K562 (cell line): ENCODE results near the gene DDX50. TPM values are rescaled to one million over a fixed set of nuclear protein-coding genes. Genes with fewer than 3 reads are reported as not detected.
A peak's percentile ranks its signal among the peaks of the same experiment; 100 is the strongest.

Source experiments
- ATAC-seq: fragments of 200-7000 bp; cut with Tn5 transposase; 3 replicates; pipeline ENCODE4 v1.9.1; 2020; ENCODE audit warnings: moderate library complexity
- BruUV-seq: library from RNA; stranded (reverse); fragments of 400-500 nt; replicated peaks from 2 replicates; lab custom pipeline; 2021; lab: Mats Ljungman, UMichigan
- CTCF ChIA-PET: fragments of 300-600 bp; formaldehyde crosslinking; extraction: SDS; loops from one replicate; lab custom pipeline; 2021; ENCODE audit warnings: low intra/inter-chr PET ratio; lab: Yijun Ruan, JAX
- POLR2A ChIA-PET: fragments of 300-600, 350-650 bp; sonication (Branson Sonifier 250); formaldehyde crosslinking; extraction: SDS; loops from one replicate; lab custom pipeline; 2021; ENCODE audit warnings: antibody characterized with exemption, inconsistent platforms; lab: Yijun Ruan, JAX
- DNase-seq, 4 experiments: peaks; one replicate each; pipeline versions ENCODE4 v3.0.0 to v3.0.0-alpha.2; 2011 to 2018; ENCODE audit warnings: low spot score in 3 of 4, mixed read lengths in 3 of 4; ENCODE audit errors: extremely low read depth in 1 of 4
- FAIRE-seq: peaks from 2 replicates; lab custom pipeline; 2011; peaks lifted over from hg19 to GRCh38; lab: Jason Lieb, UNC
- H2AFZ ChIP-seq: 2 replicates; pipeline ENCODE4 v1.6.0; 2011; ENCODE audit warnings: low read depth, low read length, control low read depth, inconsistent platforms
- H3K27ac ChIP-seq: fragments of 200-600 bp; 3 replicates; pipeline ENCODE4 v1.8.0; 2011; ENCODE audit warnings: low read depth, mild to moderate bottlenecking, control low read depth, inconsistent platforms, low read length, moderate library complexity, mixed read lengths; ENCODE audit errors: extremely low read depth
- H3K27me3 ChIP-seq, 2 experiments: fragments of 300-600 bp in 1 of 2; 2 replicates in 1 of 2; 3 replicates in 1 of 2; pipeline versions ENCODE4 v1.6.0 to v1.8.0; 2011; ENCODE audit warnings: inconsistent platforms in 2 of 2, low read length in 2 of 2, mild to moderate bottlenecking in 1 of 2, mixed read lengths in 1 of 2, moderate library complexity in 1 of 2; ENCODE audit not compliant: control insufficient read depth in 2 of 2, insufficient read depth in 2 of 2
- H3K36me3 ChIP-seq: fragments of 300-600 bp; 3 replicates; pipeline ENCODE4 v1.8.0; 2011; ENCODE audit warnings: mild to moderate bottlenecking, low read length, inconsistent platforms; ENCODE audit not compliant: control insufficient read depth, insufficient read depth
- H3K4me1 ChIP-seq, 2 experiments: fragments of 200-600 bp in 1 of 2; replicated peaks in 1 of 2; 2 replicates in 1 of 2; 3 replicates in 1 of 2; pipeline versions ENCODE4 v1.5.1 to v1.8.0; 2011; ENCODE audit warnings: inconsistent platforms in 2 of 2, low read length in 2 of 2, mild to moderate bottlenecking in 1 of 2, mixed read lengths in 1 of 2, moderate library complexity in 1 of 2; ENCODE audit not compliant: control insufficient read depth in 2 of 2, insufficient read depth in 2 of 2
- H3K4me2 ChIP-seq: 2 replicates; pipeline ENCODE4 v1.6.1; 2011; ENCODE audit warnings: low read length, control low read depth, inconsistent platforms, mixed read lengths; ENCODE audit not compliant: insufficient read depth
- H3K4me3 ChIP-seq: fragments of 200-600 bp; sonication (generic), shearing (Covaris generic); 2 replicates; pipeline ENCODE4 v1.5.1; 2016; ENCODE audit warnings: control low read depth, inconsistent platforms
- H3K79me2 ChIP-seq: fragments of 200-600 bp; 3 replicates; pipeline ENCODE4 v1.8.0; 2011; ENCODE audit warnings: low read length, inconsistent platforms; ENCODE audit not compliant: control insufficient read depth, insufficient read depth
- H3K9ac ChIP-seq, 2 experiments: 2 replicates each; pipeline versions ENCODE4 v1.6.0 to v1.6.1; 2011; ENCODE audit warnings: low read depth in 2 of 2, low read length in 2 of 2, control low read depth in 1 of 2, inconsistent platforms in 1 of 2, mild to moderate bottlenecking in 1 of 2, mixed read lengths in 1 of 2; ENCODE audit not compliant: insufficient read depth in 1 of 2
- H3K9me1 ChIP-seq: one replicate; pipeline ENCODE4 v1.6.0; 2011; ENCODE audit warnings: inconsistent platforms, mild to moderate bottlenecking, low read length, moderate library complexity; ENCODE audit not compliant: control insufficient read depth, insufficient read depth
- H3K9me3 ChIP-seq: replicated peaks from 2 replicates; pipeline ENCODE4 v1.5.1; 2011; ENCODE audit warnings: low read depth, low read length, inconsistent platforms; ENCODE audit not compliant: control insufficient read depth, insufficient read depth
- H4K20me1 ChIP-seq: replicated peaks from 2 replicates; pipeline ENCODE4 v1.6.1; 2011; ENCODE audit warnings: low read length, inconsistent platforms, mixed read lengths; ENCODE audit not compliant: control insufficient read depth, insufficient read depth
- LEF1 ChIP-seq: fragments of 450-650 bp; IDR thresholded peaks from 2 replicates; pipeline ENCODE4 v1.6.1; 2016; ENCODE audit warnings: mild to moderate bottlenecking
- PKNOX1 ChIP-seq: fragments of 450-650 bp; IDR thresholded peaks from 2 replicates; pipeline ENCODE4 v1.6.1; 2016
- ZFPM2 ChIP-seq: fragments of 250-450 bp; sonication (Bioruptor Pico); IDR thresholded peaks from 2 replicates; pipeline ENCODE4 v1.5.1; 2022; ENCODE audit warnings: mild to moderate bottlenecking
- WGBS: fragments of 100-300 bp; shearing (Covaris generic); methylation state at CpG from one replicate; pipeline ENCODE4 v1.1.6; 2016; ENCODE audit warnings: low coverage, mixed read lengths; ENCODE audit not compliant: insufficient coverage; ENCODE audit errors: missing lambda C conversion rate; 5-methylcytosine and 5-hydroxymethylcytosine counted together
- in situ Hi-C: fragments of 300-500 bp; cut with MboI; formaldehyde crosslinking; loops from 4 replicates; pipeline ENCODE4 v1.15.0; 2018; ENCODE audit warnings: inconsistent platforms, mixed read lengths
- intact Hi-C: fragments of 100-400 bp; cut with micrococcal nuclease; formaldehyde crosslinking; loops from 2 replicates; pipeline ENCODE4 v1.14.2; 2022
- polyA plus RNA-seq, 8 experiments: library from polyadenylated mRNA; depleted of rRNA in 4 of 8; stranded (reverse) in 5 of 8; unstranded in 3 of 8; fragments of >200 nt; fragmentation: Nextera tagmentation in 2 of 8; fragmentation: Illumina TruSeq in 1 of 8; extraction: Ambion mirVana in 2 of 8; extraction: Trizol in 1 of 8; gene quantifications; 2 replicates each; pipeline versions ENCODE4 v1.2.1 to v1.2.3, GENCODE V29; 2011 to 2014; ENCODE audit warnings: inconsistent platforms in 1 of 8, missing spikeins in 1 of 8
- total RNA-seq, 7 experiments: library from RNA; depleted of rRNA in 6 of 7; stranded (reverse); fragments of >200 nt in 6 of 7; fragmentation: Illumina TruSeq in 2 of 7; extraction: Trizol in 2 of 7; gene quantifications; 2 replicates each; pipeline versions ENCODE4 v1.2.1 to v1.2.3, GENCODE V29; 2011 to 2021; ENCODE audit warnings: low replicate concordance in 1 of 7

DDX50 gene
- total and polyA plus RNA-seq, 9 of the 15 experiments (the other 6 are each of a cell fraction or from before 2014, with no cell fraction given) = 36.7 to 86.8 (median 57.4) TPM

GRCh38 chr10:68870545-68871104, 30.5 kb upstream of the DDX50 start:
- no TSS peak for BruUV-seq
- 2% methylated on average over 3 of the region's 3 CpGs for WGBS
- no peaks in the 10 kb centered on the region for H3K27me3 ChIP-seq
- TF ChIP-seq PKNOX1 (0 out of 2 replicates have a peak, but pooled peaks have one; percentile 30), ZFPM2 (CRISPR knock-in tag) (no peak), LEF1 (0 out of 2 replicates have a peak, but pooled peaks have one; percentile 25)
- POLR2A ChIA-PET = interaction anchor here (1.1 to 1.9 kb wide), 4 partner anchors 9 to 30 kb away, joined by 4 to 13 read pairs (median 6); no protein-coding TSS in a partner anchor
- in situ Hi-C loops = no loop called here
- peaks cover 4% of the 10 kb centered on the region; the same call in 1 of the 2 replicates for H3K9me3 ChIP-seq
- H3K79me2 ChIP-seq = no peaks in the 10 kb centered on the region
- peaks cover 2 to 6% of the 10 kb centered on the region in 2 experiments; a peak in 3 of 5 replicates for H3K4me1 ChIP-seq
- intact Hi-C loops = no loop called here
- DNase-seq = peak in 1 of 4 experiments; percentile 31
- H4K20me1 ChIP-seq = no peaks in the 10 kb centered on the region
- no peak for FAIRE-seq
- ATAC-seq = peak; percentile 53
- peak overlapping the region; percentile 54 for H2AFZ ChIP-seq
- H3K27ac ChIP-seq = peak overlapping the region; percentile 15; the same call in 2 of the 3 replicates
- no peaks in the 10 kb centered on the region for H3K36me3 ChIP-seq
- no peaks in the 10 kb centered on the region for H3K9me1 ChIP-seq
- CTCF ChIA-PET = no interaction called here
- peak overlapping the region in 1 of 2 experiments; percentile 10; a peak in 1 of 4 replicates for H3K9ac ChIP-seq
- no peak overlapping the region for H3K4me3 ChIP-seq
- peak overlapping the region; percentile 26; the same call in 1 of the 2 replicates for H3K4me2 ChIP-seq
